OCI-LY3 (cell line): Measurements from ENCODE around the gene ATP2A2.

Experiments
- H2AFZ ChIP-seq: fragments of 200-600, 300-600 bp; shearing (Covaris generic); 2 replicates; pipeline ENCODE4 v1.6.0; 2014; ENCODE audit warnings: antibody characterized with exemption, low read depth, low read length
- H3K27ac ChIP-seq: fragments of 200-600, 300-600 bp; sonication (generic); 2 replicates; pipeline ENCODE4 v1.5.1; 2014; ENCODE audit warnings: mild to moderate bottlenecking, low read length, moderate library complexity, mixed read lengths
- H3K27me3 ChIP-seq: fragments of 200-600, 300-600 bp; sonication (generic); 2 replicates; pipeline ENCODE4 v1.6.1; 2014; ENCODE audit warnings: low read depth, low read length, mixed read lengths
- H3K36me3 ChIP-seq: fragments of 200-600, 300-600 bp; sonication (generic); replicated peaks from 2 replicates; pipeline ENCODE3; 2014; ENCODE audit warnings: low read depth, low read length, mixed read lengths
- H3K4me1 ChIP-seq: fragments of 300-600, 200-600 bp; sonication (generic); 2 replicates; pipeline ENCODE4 v1.6.1; 2014; ENCODE audit warnings: low read length, mixed read lengths
- H3K4me2 ChIP-seq: fragments of 200-600, 300-600 bp; sonication (generic); 2 replicates; pipeline ENCODE4 v1.6.1; 2014; ENCODE audit warnings: low read length, mixed read lengths
- H3K4me3 ChIP-seq: fragments of 300-600, 200-600 bp; sonication (generic); 2 replicates; pipeline ENCODE4 v1.5.1; 2014; ENCODE audit warnings: antibody characterized with exemption, mild to moderate bottlenecking, low read length, moderate library complexity
- H3K79me2 ChIP-seq: fragments of 300-600, 200-600 bp; shearing (Covaris generic); 2 replicates; pipeline ENCODE4 v1.6.1; 2014; ENCODE audit warnings: mild to moderate bottlenecking, low read length, mixed read lengths
- H3K9ac ChIP-seq: fragments of 300-600, 200-600 bp; shearing (Covaris generic); 2 replicates; pipeline ENCODE4 v1.6.0; 2014; ENCODE audit warnings: mild to moderate bottlenecking, low read length, moderate library complexity
- H3K9me3 ChIP-seq: fragments of 200-600, 300-600 bp; shearing (Covaris generic); 2 replicates; pipeline ENCODE4 v1.6.1; 2014; ENCODE audit warnings: low read length, mixed read lengths; ENCODE audit not compliant: insufficient read depth
- H4K20me1 ChIP-seq: fragments of 200-600, 300-600 bp; sonication (generic); 2 replicates; pipeline ENCODE4 v1.6.1; 2016; ENCODE audit warnings: low read length, mixed read lengths; ENCODE audit not compliant: insufficient read depth
- EZH2phosphoT487 ChIP-seq: fragments of 200-600 bp; shearing (Covaris generic); IDR thresholded peaks from 2 replicates; pipeline ENCODE4 v1.6.1; 2018; ENCODE audit warnings: antibody characterized with exemption, mixed run types, low read depth
- TF ChIP-seq, protein P1 (sequence below): fragments of 200-600, 300-600 bp; sonication (generic); IDR thresholded peaks from 2 replicates; pipeline ENCODE4 v1.5.1; 2014; ENCODE audit warnings: antibody characterized with exemption, low read length, low read depth

Gene ATP2A2

DNA sequence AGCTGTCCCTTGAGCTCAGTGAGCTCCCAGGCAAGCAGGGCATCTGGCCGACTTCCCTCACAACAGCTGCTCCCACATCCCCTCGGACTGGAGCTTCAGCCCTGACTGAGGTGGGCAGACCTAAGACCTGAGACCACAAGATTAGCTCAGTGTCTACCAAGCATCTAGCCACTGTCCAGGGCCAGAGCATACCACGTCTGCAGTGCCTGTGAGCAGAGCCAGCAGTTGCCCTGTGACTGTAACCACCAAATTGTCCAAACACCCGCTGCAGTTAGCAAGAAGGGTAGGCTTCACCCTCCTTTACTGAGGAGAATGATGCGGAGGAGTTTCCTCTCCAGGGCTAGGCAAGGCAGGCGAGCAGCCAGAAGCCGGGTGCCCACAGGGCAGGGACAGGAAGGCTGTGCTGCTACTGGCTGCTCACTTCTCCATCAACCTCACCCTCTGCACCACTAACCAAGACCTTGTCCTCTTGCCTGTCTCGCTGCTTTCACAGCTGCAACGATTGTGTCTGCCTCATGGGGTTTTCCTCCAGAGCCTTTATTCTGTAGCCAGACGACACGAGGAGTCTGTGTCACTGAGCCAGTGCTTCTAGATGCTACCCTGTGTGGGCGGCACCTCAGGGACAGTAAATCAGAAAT is 68.6 kb downstream of the ATP2A2 start:
- no peak overlapping the region for H3K27ac ChIP-seq
- no peaks in the 10 kb centered on the region for H3K9me3 ChIP-seq
- no peaks in the 10 kb centered on the region; the same call in 1 of the 2 replicates for H4K20me1 ChIP-seq
- no peaks in the 10 kb centered on the region; the same call in 1 of the 2 replicates for H3K79me2 ChIP-seq
- H3K27me3 ChIP-seq, result no peaks in the 10 kb centered on the region
- TF ChIP-seq, protein P1, sequence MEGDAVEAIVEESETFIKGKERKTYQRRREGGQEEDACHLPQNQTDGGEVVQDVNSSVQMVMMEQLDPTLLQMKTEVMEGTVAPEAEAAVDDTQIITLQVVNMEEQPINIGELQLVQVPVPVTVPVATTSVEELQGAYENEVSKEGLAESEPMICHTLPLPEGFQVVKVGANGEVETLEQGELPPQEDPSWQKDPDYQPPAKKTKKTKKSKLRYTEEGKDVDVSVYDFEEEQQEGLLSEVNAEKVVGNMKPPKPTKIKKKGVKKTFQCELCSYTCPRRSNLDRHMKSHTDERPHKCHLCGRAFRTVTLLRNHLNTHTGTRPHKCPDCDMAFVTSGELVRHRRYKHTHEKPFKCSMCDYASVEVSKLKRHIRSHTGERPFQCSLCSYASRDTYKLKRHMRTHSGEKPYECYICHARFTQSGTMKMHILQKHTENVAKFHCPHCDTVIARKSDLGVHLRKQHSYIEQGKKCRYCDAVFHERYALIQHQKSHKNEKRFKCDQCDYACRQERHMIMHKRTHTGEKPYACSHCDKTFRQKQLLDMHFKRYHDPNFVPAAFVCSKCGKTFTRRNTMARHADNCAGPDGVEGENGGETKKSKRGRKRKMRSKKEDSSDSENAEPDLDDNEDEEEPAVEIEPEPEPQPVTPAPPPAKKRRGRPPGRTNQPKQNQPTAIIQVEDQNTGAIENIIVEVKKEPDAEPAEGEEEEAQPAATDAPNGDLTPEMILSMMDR, result no peak
- TF ChIP-seq EZH2phosphoT487, result no peak
- H3K4me2 ChIP-seq, result no peak overlapping the region
- peaks cover 65% of the 10 kb centered on the region for H3K36me3 ChIP-seq
- no peak overlapping the region for H3K9ac ChIP-seq
- H3K4me3 ChIP-seq, result no peak overlapping the region
- no peaks in the 10 kb centered on the region for H3K4me1 ChIP-seq
- H2AFZ ChIP-seq, result no peak overlapping the region

DNA sequence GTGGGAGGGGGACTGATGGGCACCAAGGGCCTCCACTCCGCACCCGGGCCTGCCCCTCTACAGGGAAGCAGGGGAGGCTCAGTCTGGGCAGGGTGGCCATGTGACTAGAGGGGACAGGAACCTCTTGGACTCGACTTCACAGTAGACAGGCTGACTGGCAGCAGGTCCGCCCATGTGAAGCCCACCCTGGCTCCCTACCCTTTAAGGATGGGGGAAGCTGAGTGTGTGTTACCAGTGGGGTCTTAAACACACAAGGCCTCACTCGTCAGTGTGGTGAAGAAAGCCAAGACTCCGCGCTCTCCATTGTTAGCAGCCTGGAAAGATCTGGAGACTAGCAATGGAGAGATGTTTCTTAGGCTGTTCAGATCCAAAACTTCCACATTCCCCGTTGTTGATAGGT is 70.1 kb downstream of the ATP2A2 start:
- H3K9ac ChIP-seq, result no peak overlapping the region
- no peak overlapping the region for H2AFZ ChIP-seq
- H3K36me3 ChIP-seq, result peaks cover 50% of the 10 kb centered on the region
- H3K4me3 ChIP-seq, result no peak overlapping the region
- H3K27me3 ChIP-seq, result no peaks in the 10 kb centered on the region
- H3K79me2 ChIP-seq, result no peaks in the 10 kb centered on the region
- no peaks in the 10 kb centered on the region; the same call in 1 of the 2 replicates for H4K20me1 ChIP-seq
- H3K9me3 ChIP-seq, result no peaks in the 10 kb centered on the region
- H3K4me2 ChIP-seq, result no peak overlapping the region
- no peak for TF ChIP-seq EZH2phosphoT487
- TF ChIP-seq, protein P1, result no peak
- no peak overlapping the region for H3K27ac ChIP-seq
- H3K4me1 ChIP-seq, result no peaks in the 10 kb centered on the region

- TF ChIP-seq, protein P1, result no peak
- H3K27me3 ChIP-seq, result no peaks in the 10 kb centered on the region
- H3K9me3 ChIP-seq, result no peaks in the 10 kb centered on the region
- no peaks in the 10 kb centered on the region for H3K4me1 ChIP-seq
- no peaks in the 10 kb centered on the region for H3K79me2 ChIP-seq
- no peak overlapping the region for H3K9ac ChIP-seq
- no peaks in the 10 kb centered on the region; the same call in 1 of the 2 replicates for H4K20me1 ChIP-seq
- H3K4me3 ChIP-seq, result no peak overlapping the region
- H2AFZ ChIP-seq, result no peak overlapping the region
- no peak overlapping the region for H3K27ac ChIP-seq
- no peak overlapping the region for H3K4me2 ChIP-seq
- peaks cover 38% of the 10 kb centered on the region for H3K36me3 ChIP-seq
Measured at GRCh38 chr12:110352401-110352800, 71.4 kb downstream of the ATP2A2 start.

- no peak overlapping the region for H2AFZ ChIP-seq
- H3K9me3 ChIP-seq, result no peaks in the 10 kb centered on the region
- H3K27me3 ChIP-seq, result no peaks in the 10 kb centered on the region
- no peak overlapping the region for H3K27ac ChIP-seq
- H3K9ac ChIP-seq, result no peak overlapping the region
- peaks cover 28% of the 10 kb centered on the region for H3K36me3 ChIP-seq
- H4K20me1 ChIP-seq, result no peaks in the 10 kb centered on the region; the same call in 1 of the 2 replicates
- no peak overlapping the region for H3K4me3 ChIP-seq
- TF ChIP-seq, protein P1, result no peak
- no peak for TF ChIP-seq EZH2phosphoT487
- H3K4me2 ChIP-seq, result no peak overlapping the region
- no peaks in the 10 kb centered on the region for H3K79me2 ChIP-seq
- H3K4me1 ChIP-seq, result no peaks in the 10 kb centered on the region
Measured at GRCh38 chr12:110353211-110353965, 72.3 kb downstream of the ATP2A2 start.
